Sigmoid colon (tissue), 7 donors: ENCODE data around the gene RBKS. TPM values are rescaled to one million over a fixed set of nuclear protein-coding genes. Genes with fewer than 3 reads are reported as not detected.

Experiments
- DNase-seq: peaks from one replicate; pipeline ENCODE4 v3.0.0-alpha.2; 2019
- H3K27ac ChIP-seq, 4 donors: fragments of 200-600 bp; sonication (generic); one replicate each; pipeline ENCODE4 v1.5.1; 2016 to 2019; ENCODE audit warnings: mild to moderate bottlenecking in 1 of 4
- H3K27me3 ChIP-seq, 3 donors: fragments of 200-600 bp; sonication (generic); one replicate each; pipeline ENCODE4 v1.5.1; 2019; ENCODE audit warnings: mild to moderate bottlenecking in 1 of 3
- H3K36me3 ChIP-seq, 4 donors: fragments of 200-600 bp; sonication (generic); one replicate each; pipeline ENCODE4 v1.5.1; 2016 to 2019
- H3K4me1 ChIP-seq, 4 donors: fragments of 200-600 bp; sonication (generic); one replicate each; pipeline ENCODE4 v1.5.1; 2017 to 2019
- H3K4me3 ChIP-seq, 4 donors: fragments of 200-600 bp; sonication (generic); one replicate each; pipeline ENCODE4 v1.5.1; 2017 to 2019; ENCODE audit warnings: mild to moderate bottlenecking in 2 of 4, moderate library complexity in 1 of 4
- H3K9me3 ChIP-seq, 4 donors: fragments of 200-600 bp in 3 of 4; sonication (generic) in 3 of 4; one replicate each; pipeline versions ENCODE4 v1.5.1 to v1.6.1; 2013 to 2019
- CTCF ChIP-seq, 4 experiments: fragments of 450-650 bp in 3 of 4; fragments of 200-600 bp in 1 of 4; IDR thresholded peaks; one replicate each; pipeline ENCODE4 v1.5.1; 2016 to 2019; ENCODE audit warnings: antibody characterized with exemption in 4 of 4, mild to moderate bottlenecking in 3 of 4, moderate library complexity in 2 of 4
- EP300 ChIP-seq, 4 donors: sonication (generic); formaldehyde crosslinking; IDR thresholded peaks; one replicate each; pipeline ENCODE4 v1.6.1; 2017; ENCODE audit warnings: antibody characterized with exemption in 4 of 4
- POLR2A ChIP-seq, 2 donors: fragments of 450-650 bp; IDR thresholded peaks; one replicate each; pipeline ENCODE4 v1.6.1; 2016; ENCODE audit warnings: antibody characterized with exemption in 2 of 2, mild to moderate bottlenecking in 2 of 2, moderate library complexity in 2 of 2
- POLR2AphosphoS5 ChIP-seq, 4 donors: sonication (generic); formaldehyde crosslinking; IDR thresholded peaks; one replicate each; pipeline ENCODE4 v1.6.1; 2017; ENCODE audit warnings: antibody characterized with exemption in 4 of 4
- whole genome bisulfite sequencing, 2 donors: extraction: QIAGEN DNeasy Blood & Tissue Kit; methylation state at CpG; one replicate each; pipeline ENCODE4 v1.1.7; 2013; 5-methylcytosine and 5-hydroxymethylcytosine counted together
- intact Hi-C: fragments of 100-400 bp; cut with DNase I; formaldehyde crosslinking; loops from one replicate; pipeline ENCODE4 v1.15.1; 2023
- polyA plus RNA-seq, 3 donors: library from polyadenylated mRNA; stranded (reverse); fragments of 200-250 nt; gene quantifications; one replicate each; pipeline ENCODE4 v1.2.3, GENCODE V29; 2013
- total RNA-seq, 4 donors: library from RNA; depleted of rRNA; stranded (reverse); fragments of >200 nt; gene quantifications; one replicate each; pipeline ENCODE4 v1.1.0, GENCODE V29; 2016
- donor health status: healthy with polysubstance abuse.
- donor health status: Bipolar disorder and iron deficiency.
- donor health status: healthy.

RBKS gene
- total and polyA plus RNA-seq, 7 donors: 0.55 to 28.0 (median 3.1) TPM

GRCh38 chr2:27762951-27763906, 127.0 kb downstream of the RBKS start:
- TF ChIP-seq POLR2A (IDR thresholded peaks at IDR 0.05) (no peak), POLR2AphosphoS5 (IDR thresholded peaks at IDR 0.05) (no peak), CTCF (IDR thresholded peaks at IDR 0.05) (no peak), EP300 (IDR thresholded peaks at IDR 0.05) (no peak)
- Histone ChIP-seq H3K36me3 (no peaks in the 10 kb centered on the region), H3K27ac (peak overlapping the region in 1 of 4 donors; percentile 23), H3K4me3 (no peak overlapping the region), H3K9me3 (no peaks in the 10 kb centered on the region), H3K27me3 (no peaks in the 10 kb centered on the region), H3K4me1 (peaks cover 0 to 10% (median 8%) of the 10 kb centered on the region in 4 donors)
- no peak for DNase-seq
- intact Hi-C loops: no loop called here
- WGBS, 2 donors: 86 to 91% methylated on average over 3 of the region's 3 CpGs

- Histone ChIP-seq H3K9me3 (no peaks in the 10 kb centered on the region), H3K27me3 (no peaks in the 10 kb centered on the region), H3K27ac (no peak overlapping the region), H3K4me1 (no peaks in the 10 kb centered on the region), H3K36me3 (no peaks in the 10 kb centered on the region), H3K4me3 (no peak overlapping the region)
- WGBS, 2 donors: 82 to 89% methylated on average over 8 of the region's 8 CpGs
- no peak for DNase-seq
- TF ChIP-seq POLR2A (IDR thresholded peaks at IDR 0.05) (no peak), POLR2AphosphoS5 (IDR thresholded peaks at IDR 0.05) (no peak), EP300 (IDR thresholded peaks at IDR 0.05) (no peak), CTCF (IDR thresholded peaks at IDR 0.05) (no peak)
- intact Hi-C loops: loop anchor here (5.0 kb wide), 2 partner anchors 515 to 680 kb away; no protein-coding TSS in a partner anchor
Measured at GRCh38 chr2:27756544-27757498, 133.4 kb downstream of the RBKS start.

GRCh38 chr2:27756091-27756490, 134.1 kb downstream of the RBKS start:
- Histone ChIP-seq H3K9me3 (no peaks in the 10 kb centered on the region), H3K27ac (no peak overlapping the region), H3K4me1 (no peaks in the 10 kb centered on the region), H3K27me3 (no peaks in the 10 kb centered on the region), H3K36me3 (no peaks in the 10 kb centered on the region), H3K4me3 (no peak overlapping the region)
- no peak for TF ChIP-seq EP300 (IDR thresholded peaks at IDR 0.05)
- TF ChIP-seq CTCF (IDR thresholded peaks at IDR 0.05): no peak
- TF ChIP-seq POLR2A (IDR thresholded peaks at IDR 0.05): no peak
- no peak for TF ChIP-seq POLR2AphosphoS5 (IDR thresholded peaks at IDR 0.05)
- DNase-seq: no peak
- intact Hi-C loops: loop anchor here (5.0 kb wide), 2 partner anchors 516 to 681 kb away; no protein-coding TSS in a partner anchor
- WGBS, 2 donors: 90 to 93% methylated on average over 3 of the region's 3 CpGs

- no peak overlapping the region for H3K27ac ChIP-seq
- 92 to 94% methylated on average over 5 of the region's 5 CpGs for WGBS, 2 donors
- intact Hi-C loops: loop anchor here (1.0 to 5.0 kb wide), 3 partner anchors 517 to 697 kb away; no protein-coding TSS in a partner anchor
Measured at GRCh38 chr2:27754831-27755230, 135.4 kb downstream of the RBKS start.

More at GRCh38 chr2:27754831-27755230, 135.4 kb downstream of the RBKS start:
- Histone ChIP-seq H3K4me1 (no peaks in the 10 kb centered on the region), H3K36me3 (no peaks in the 10 kb centered on the region), H3K4me3 (no peak overlapping the region), H3K27me3 (no peaks in the 10 kb centered on the region), H3K9me3 (no peaks in the 10 kb centered on the region)
- DNase-seq: no peak
- TF ChIP-seq CTCF (IDR thresholded peaks at IDR 0.05) (no peak), POLR2AphosphoS5 (IDR thresholded peaks at IDR 0.05) (no peak), POLR2A (IDR thresholded peaks at IDR 0.05) (no peak), EP300 (IDR thresholded peaks at IDR 0.05) (no peak)
